ENCODE data around the gene KLRF1.
"Not testable (repeated sequence)": the region's sequence is repeated elsewhere in the genome, so short reads cannot be mapped to it uniquely, and the experiment has no call there.

The KLRF1 gene

DNA sequence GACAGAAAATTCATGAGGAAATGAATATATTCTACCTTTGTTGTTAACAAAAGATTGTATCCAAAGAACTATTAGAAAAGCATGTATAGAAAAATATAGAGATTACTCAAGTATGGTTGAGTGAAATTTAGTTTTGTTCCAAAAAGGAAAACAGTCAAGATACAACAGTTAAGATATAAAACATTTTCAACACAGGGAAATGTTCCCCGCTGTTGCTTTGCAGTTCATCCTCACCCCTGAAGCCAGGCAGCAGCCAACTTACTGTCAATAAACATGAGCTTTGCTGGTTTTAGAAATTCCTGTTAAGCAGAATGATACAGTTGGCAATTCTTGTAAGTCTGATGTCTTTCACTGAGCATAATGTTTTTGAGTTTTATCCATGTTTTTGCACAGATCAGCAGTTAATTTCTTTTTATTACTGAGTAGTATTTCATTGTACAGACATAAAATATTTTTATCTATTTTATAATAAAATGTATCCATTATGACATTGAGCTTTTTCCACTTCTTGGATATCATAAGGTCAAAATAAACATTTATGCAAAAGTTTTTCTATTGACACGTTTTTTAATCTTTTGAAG, 43.1 kb downstream of the KLRF1 start:
- DNase-seq = no peak

DNA sequence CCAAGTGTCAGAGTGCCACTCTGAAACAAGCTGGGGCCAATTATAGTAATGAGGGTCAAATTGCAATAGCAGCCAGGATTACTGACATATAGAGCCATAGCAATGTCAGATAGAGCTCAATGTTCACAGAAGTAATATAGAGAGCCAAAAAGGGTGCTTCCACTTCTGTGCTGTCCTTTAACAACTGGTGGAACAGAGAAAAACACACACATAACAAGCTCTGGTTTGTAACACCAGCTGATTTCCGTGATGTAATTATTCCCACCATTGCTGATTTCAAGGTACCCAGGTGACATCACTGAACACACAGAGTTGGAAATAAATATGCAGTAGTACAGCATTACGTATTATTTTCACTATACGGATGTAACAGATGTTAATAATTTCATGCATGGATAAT, 44.9 kb downstream of the KLRF1 start:
- DNase-seq = no peak

DNA sequence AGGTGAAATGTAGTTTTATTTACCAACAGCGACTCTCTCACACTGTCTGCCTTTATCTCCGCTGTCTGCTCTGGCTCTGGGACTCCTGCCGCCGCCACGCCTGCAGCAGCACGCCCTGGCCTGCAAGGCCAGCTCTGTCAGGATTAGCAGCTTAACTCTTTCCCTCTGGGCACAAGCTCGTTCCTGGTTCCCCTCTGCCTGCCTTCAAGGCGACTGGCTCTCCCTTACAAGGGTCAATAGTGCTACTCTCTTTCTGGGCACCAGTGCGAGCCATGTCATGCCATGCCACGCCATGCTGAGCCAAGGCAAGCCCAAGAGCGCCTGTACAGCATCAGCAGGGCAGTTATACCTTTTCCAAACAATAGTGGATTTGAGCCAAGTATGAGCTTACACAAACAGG, 45.5 kb downstream of the KLRF1 start:
- DNase-seq = no peak

DNA sequence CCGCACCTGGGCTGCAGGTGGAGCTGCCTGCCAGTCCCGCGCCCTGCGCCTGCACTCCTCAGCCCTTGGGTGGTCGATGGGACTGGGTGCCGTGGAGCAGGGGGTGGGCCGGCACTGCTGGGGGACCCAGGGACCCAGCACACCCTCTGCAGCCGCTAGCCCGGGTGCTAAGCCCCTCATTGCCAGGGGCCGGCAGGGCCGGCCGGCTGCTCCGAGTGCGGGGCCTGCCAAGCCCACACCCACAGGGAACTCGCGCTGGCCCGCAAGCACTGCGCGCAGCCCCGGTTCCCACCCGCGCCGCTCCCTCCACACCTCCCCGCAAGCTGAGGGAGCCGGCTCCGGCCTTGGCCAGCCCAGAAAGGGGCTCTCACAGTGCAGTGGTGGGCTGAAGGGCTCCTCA, 48.8 kb downstream of the KLRF1 start:
- DNase-seq = not testable (repeated sequence)

DNA sequence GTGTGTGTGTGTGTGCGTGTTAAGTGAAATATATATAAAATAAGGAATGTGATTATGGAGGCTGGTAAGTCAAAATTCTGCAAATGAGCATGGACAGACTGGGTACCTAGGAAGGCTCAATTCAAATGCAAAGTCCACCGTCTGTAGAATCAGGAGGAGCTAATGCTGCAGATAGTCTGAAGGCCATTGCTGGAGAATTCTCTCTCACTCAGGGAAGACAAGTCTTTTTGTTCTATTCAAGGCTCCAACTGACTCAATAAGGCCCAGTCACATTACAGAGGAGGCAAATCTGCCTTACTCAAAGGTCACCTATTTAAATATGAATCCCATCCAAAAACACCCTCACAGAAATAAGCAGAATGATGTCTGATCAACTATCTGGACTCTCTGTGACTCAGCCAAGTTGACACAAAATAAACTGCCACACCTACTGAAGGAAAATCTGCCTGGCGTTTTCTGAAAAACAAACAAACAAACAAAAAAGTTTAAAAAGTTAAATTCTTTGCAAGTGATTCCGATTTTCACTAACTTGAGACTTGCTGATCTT, 53.3 kb downstream of the KLRF1 start:
- no peak for DNase-seq

DNA sequence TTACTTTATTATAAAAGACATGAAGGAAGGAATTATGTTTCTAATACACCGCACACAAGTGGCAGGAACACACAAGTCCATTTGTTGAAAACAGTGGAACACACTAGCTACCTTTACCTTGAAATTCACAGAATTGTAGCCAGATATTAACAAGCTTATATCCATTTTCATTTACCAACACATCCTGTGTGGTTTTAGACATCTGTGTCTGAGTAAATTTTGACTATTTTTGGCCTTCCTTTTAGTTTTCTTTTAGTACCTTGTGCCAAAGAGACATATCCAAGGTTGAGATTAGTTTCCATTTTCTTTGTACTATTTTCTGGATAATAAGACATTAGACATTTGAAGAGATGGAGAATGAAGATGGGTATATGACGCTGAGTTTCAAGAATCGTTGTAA, 54.0 kb downstream of the KLRF1 start, which contains the start of gene KLRF2:
KLRF2 (plus strand) TSS at position 244 of the 400 bp plus-strand sequence; CDS start at position 351, 107 bp downstream.
- DNase-seq = no peak

DNA sequence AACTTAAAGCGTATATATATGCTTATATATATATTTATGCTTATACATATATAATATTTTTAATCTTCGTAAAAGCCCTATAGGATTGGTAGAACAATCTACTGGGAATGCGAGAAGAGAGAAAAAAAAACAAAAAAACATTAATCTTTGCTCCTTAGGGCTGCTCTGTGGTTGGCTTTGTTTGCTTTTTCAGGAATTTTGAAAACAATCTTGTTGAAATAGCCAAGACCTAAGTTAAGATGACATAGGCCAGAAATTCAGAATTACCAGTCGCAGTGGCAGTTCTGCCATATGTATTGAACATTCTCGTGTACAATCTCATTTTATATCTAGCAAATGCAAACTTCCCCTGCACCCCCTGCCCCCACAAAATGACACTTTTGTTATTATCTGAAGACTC, 54.7 kb downstream of the KLRF1 start:
- no peak for DNase-seq

DNA sequence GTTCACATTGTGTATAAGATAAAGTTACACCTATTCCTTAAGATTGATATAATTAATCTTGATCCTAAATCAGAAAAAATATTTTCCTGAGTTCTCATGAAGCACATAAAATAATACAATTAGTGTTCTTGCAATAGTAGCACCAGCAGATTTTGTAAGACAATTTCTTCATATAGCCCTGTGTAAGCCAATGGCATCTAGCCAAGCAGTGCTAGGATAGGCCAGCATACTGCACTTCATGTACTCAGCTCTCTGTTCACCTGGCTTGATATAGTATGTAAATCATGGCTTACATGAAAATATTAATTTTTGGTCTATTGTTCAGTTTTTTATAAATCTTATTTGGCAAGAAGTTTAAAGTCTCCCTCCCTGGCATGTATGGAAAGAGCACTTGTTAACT, 55.9 kb downstream of the KLRF1 start:
- no peak for DNase-seq

DNA sequence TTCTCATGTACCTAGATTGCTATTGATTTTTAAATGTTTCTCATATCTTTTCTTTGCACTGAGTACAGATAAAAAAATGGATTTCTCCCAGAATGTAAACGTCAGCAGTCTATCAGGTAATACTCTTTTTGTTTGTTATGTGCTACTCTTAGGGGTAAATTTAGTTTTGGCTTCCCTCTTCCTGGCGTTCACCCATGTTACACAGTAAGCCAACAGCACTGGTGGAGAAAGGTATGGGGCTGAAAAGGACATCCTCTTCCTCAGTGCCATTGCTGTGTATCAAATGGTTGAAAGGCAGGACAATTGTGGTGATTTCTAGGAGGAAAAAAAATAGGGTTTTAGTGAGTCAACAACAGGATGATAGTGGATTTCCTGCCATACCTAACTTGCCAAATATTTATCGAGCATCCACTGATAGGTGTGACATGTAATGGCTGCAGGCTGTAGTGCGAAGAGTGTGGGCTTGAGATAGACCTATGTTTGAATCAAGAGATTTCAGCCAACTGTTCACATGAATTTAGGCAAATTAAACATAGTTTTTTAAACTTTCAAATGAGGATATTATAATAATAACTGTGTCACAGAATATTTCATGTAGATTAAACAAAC, 61.5 kb downstream of the KLRF1 start:
- no peak for DNase-seq

Data from activated naive CD4-positive, alpha-beta T cell treated with Interleukin-2 at 50 U/mL for 16 hours (primary cell).